H54 (cell line): Measurements from ENCODE around the gene TAS2R60.
"Not testable (repeated sequence)": the region's sequence is repeated elsewhere in the genome, so short reads cannot be mapped to it uniquely, and the experiment has no call there.

Experiments
- DNase-seq: peaks from one replicate; pipeline ENCODE4 v3.0.0; 2011; ENCODE audit warnings: low spot score, mixed read lengths; ENCODE audit not compliant: insufficient read length
- FAIRE-seq: peaks from 3 replicates; lab custom pipeline; 2011; peaks lifted over from hg19 to GRCh38; lab: Jason Lieb, UNC
- POLR2A ChIP-seq: IDR thresholded peaks from 2 replicates; pipeline ENCODE4 v1.6.1; 2011; ENCODE audit warnings: low read depth, mild to moderate bottlenecking, low read length

Gene TAS2R60

DNA sequence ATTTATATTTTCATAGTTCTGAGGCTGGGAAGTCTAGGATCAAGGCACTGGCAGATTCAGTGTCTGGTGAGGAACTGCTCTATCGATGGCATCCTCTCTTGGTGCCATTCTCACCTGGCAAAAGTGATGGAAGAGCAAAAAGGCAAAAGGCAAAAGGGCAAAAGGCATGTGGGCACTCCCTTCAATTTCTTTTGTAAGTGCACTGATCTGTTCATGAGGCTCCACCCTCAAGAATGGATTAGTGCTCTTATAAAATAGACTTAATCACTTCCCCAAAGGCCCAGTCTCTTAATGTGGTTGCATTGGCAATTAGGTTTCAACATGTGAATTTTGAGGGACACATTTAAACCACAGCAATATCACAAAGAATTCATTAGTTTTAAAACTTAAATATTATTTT is 16.1 kb downstream of the TAS2R60 start:
- FAIRE-seq (no peak), DNase-seq (no peak)
- TF ChIP-seq POLR2A = no peak

DNA sequence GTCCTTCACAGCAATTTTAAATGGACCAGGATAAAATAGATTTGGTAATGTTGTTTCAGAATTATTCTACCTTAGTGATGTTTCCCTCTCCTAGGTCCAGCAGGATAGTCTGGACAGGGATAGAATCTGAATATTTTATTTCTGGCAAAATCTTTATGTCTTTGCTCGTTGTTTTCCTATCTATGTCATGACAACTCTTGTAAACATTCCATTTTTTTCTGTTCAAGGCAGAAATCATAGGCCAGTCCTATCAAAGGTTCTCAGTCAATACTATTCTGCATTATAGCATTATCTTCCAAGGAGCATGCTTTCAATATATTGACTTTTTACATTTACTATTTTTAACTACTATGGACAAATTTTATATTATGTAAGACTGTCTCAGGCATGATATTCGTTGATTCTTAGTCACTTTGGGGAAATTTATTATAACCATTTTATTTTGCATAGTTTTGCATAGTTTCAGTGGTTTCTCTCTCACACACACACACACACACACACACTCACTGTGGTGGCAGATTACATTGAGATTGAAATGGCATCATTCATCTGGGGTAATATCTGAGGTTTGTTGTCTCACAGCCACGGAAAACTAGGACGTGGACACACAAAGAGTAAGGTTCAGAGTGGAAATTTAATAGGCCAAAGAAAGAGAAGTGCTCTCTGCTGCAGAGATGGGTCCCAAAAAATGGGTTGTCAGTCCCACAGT is 17.2 kb downstream of the TAS2R60 start:
- no peak for DNase-seq
- FAIRE-seq = no peak

DNA sequence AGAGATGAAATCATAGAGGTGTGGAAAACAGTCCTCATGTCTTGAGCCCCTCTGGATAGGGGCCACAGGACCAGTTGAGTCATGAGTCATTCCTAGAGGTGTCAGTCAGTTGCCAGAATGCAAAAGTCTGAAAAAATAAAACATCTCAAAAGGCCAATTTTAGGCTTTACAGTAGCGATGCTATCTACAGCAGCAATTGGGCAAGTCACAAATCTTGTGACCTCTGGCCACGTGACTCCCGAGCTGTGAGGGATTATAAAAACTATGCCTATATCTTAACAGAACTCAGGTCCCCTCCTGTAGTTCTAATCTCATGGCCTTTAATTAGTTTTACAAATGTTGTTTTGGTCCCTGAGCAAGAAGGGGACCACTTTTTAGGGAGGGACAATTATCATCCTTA is 18.8 kb downstream of the TAS2R60 start:
- no peak for TF ChIP-seq POLR2A
- no peak for DNase-seq
- FAIRE-seq = no peak

More for the DNA sequence above, 17.2 kb downstream of the TAS2R60 start:
- no peak for TF ChIP-seq POLR2A

DNA sequence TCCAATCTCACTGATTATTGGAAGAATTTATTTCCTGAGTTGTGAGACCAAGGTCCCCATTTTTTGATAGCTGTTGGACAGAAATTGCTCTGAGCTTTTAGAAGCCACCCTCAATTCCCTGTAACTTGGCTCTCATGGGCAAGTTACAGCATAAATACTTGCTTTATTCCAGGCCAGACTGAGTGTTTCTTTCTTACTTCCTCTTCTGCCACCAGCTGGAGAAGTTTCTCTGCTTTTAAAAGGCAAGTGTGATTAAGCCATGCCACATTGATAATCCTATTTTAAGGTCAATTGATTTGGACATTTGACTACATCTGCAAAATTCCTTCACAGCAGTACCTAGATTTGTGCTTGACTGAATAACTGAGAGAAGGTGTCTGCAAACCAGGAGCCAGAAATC is 20.3 kb downstream of the TAS2R60 start:
- TF ChIP-seq POLR2A = no peak
- FAIRE-seq = no peak
- no peak for DNase-seq

GRCh38 chr7:143463957-143464356 is 20.7 kb downstream of the TAS2R60 start:
- no peak for TF ChIP-seq POLR2A
- no peak for DNase-seq
- no peak for FAIRE-seq

- TF ChIP-seq POLR2A = no peak
- no peak for DNase-seq
- no peak for FAIRE-seq
Observed at GRCh38 chr7:143467724-143468123, 24.5 kb downstream of the TAS2R60 start.

DNA sequence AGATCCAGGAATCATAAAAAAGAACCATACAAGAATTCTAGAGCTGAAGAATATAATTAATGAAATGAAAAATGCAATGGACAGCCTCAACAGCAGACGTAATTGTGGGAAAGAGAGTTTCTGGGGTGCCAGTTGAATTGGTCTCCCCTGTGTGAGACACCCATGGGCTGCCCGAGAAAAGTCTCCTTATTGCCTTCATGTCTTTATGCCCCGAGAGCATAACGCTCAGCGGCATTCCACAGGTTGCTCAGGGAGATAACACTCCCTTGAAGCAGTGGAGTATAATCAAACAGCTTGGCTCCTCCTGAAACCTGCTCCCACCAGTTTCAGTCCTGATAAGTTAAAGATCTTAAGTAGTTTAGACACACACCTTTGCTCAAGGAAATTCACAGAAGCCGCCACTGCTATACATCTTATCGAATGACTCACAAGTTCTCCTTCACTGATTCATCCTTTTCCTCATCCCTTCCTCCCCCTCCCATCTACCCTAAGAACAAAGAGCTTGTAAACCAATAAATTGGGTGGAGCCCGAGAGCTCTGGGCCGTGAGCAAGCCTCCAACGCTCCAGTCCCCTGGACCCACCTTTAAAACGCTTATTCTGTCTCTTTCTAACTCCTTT is 28.9 kb downstream of the TAS2R60 start:
- FAIRE-seq = not testable (repeated sequence)

DNA sequence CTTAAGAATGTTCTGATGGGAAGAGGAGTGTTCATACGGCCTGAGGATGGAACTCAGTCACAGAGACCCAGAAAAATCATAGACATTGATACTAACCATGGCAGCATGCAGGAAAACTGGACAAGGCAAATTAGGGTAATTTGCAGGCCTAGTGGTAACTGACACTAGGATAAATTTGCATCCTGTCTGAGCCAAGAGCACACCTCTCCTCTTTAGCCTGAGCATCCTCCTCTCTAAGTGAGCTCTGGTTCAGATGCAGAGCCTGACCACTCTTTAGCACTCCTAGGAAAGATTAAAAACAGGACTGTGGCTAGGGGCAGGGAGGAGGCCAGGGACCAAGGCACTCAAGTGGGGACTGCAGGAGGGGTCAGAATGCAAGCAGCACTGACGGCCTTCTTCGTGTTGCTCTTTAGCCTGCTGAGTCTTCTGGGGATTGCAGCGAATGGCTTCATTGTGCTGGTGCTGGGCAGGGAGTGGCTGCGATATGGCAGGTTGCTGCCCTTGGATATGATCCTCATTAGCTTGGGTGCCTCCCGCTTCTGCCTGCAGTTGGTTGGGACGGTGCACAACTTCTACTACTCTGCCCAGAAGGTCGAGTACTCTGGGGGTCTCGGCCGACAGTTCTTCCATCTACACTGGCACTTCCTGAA is 34.4 kb downstream of the TAS2R60 start, which contains the start of gene TAS2R41:
TAS2R41 (plus strand) TSS at position 373 of the 650 bp plus-strand sequence; CDS start at position 373, 0 bp downstream.
- no peak for DNase-seq
- TF ChIP-seq POLR2A = no peak
- no peak for FAIRE-seq

More for the DNA sequence above, 28.9 kb downstream of the TAS2R60 start:
- not testable (repeated sequence) for DNase-seq

GRCh38 chr7:143479055-143479766 is 36.0 kb downstream of the TAS2R60 start:
- no peak for TF ChIP-seq POLR2A
- no peak for FAIRE-seq

DNA sequence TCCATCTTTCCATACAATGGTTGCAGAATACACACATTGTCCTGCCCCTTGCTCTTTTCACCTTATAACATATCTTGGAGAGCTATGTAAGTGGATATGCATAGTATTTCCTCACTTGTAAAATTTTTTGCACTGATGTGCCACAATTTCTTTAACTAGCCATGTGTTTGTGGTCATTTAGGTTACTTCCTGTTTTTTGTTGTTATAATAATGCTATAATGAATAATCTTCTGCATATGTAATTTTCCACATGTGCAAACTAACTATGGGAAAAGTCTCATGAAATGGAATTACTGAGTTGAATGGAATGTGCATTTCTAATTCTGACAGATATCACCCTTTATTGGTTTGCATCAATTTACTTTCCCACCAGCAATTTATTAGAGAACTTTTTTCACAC is 37.2 kb downstream of the TAS2R60 start:
- FAIRE-seq (no peak), DNase-seq (no peak)
- no peak for TF ChIP-seq POLR2A

More at GRCh38 chr7:143479055-143479766, 36.0 kb downstream of the TAS2R60 start:
- no peak for DNase-seq

DNA sequence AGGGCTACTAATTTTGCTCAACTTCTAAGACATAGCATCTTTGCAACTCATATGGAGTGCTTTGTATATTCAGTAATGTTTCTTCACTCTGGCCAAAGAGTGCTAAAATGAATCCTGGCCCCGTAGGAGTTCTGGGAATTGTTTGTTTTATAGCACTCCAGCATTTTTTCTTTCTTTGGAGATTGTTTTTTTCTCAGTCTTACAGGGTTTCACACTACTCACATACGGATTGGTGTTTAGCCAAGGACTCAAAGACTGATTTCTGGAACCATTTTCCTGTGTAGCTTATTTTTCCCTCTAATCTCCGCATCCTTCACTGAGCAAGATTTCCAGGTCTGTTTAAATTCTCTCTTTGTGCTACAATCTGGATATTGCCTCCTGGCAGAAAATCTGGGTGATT is 40.9 kb downstream of the TAS2R60 start:
- FAIRE-seq = no peak
- no peak for TF ChIP-seq POLR2A
- DNase-seq = no peak

GRCh38 chr7:143485094-143485493 is 41.8 kb downstream of the TAS2R60 start:
- DNase-seq = no peak
- TF ChIP-seq POLR2A = no peak
- FAIRE-seq = no peak

DNA sequence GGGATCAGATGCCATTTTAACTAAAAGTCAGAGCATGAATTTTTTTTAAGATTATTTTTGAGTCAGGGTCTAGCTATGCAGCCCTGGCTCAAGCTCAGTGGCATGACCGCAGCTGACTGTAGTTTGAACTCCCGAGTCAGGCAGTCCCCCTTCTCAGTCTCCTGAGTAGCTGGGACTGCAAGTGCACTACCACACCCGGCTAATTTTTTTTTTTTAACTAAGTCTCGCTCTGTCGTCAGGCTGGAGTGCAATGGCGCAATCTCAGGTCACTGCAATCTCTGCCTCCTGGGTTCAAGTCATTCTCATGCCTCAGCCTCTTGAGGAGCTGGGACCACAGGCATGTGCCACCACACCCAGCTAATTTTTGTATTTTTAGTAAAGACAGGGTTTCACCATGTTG is 42.2 kb downstream of the TAS2R60 start:
- FAIRE-seq (no peak), DNase-seq (no peak)

DNA sequence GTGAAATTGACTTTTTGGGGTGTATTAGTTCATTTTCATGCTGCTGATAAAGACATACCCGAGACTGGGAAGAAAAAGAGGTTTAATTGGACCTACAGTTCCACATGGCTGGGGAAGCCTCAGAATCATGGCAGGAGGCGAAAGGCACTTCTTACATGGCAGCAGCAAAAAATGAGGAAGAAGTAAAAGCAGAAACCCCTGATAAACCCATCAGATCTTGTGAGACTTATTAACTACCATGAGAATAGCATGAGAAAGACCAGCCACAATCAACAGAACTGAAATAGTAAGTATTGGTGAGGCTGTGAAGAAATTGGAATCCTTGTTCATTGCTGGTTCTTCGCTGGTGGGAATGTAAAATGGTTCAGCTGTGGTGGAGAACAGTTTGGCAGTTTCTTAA is 43.0 kb downstream of the TAS2R60 start:
- FAIRE-seq, DNase-seq: not testable (repeated sequence)

More for the DNA sequence above, 42.2 kb downstream of the TAS2R60 start:
- TF ChIP-seq POLR2A = no peak
